ENCODE results near the gene FAM111B. TPM values are rescaled to one million over a fixed set of nuclear protein-coding genes. Genes with fewer than 3 reads are reported as not detected.

FAM111B gene
- total RNA-seq, 2 donors from 2014 or later = 0.11 to 0.20 TPM

DNA sequence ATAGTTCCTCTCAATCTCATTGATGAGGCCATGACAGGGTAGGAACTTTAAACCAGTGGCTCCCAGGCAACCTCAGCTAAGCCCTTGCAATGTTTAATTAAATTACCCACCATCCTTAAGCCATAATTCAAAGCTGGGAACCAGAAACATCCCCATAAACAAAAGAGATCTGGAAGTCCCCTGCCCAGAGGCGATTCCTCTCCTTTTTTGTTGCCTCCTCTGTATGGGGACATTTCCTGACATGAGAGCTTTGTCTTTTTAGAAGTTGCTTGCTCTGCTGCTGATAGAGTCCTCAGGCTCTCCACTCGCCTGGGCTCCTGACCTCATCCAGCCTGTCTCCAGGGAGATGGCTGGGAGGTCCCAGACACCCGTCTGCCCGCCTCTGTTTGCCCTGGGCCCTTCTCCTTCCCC is 68.1 kb downstream of the FAM111B start:
- TF ChIP-seq, protein P1, sequence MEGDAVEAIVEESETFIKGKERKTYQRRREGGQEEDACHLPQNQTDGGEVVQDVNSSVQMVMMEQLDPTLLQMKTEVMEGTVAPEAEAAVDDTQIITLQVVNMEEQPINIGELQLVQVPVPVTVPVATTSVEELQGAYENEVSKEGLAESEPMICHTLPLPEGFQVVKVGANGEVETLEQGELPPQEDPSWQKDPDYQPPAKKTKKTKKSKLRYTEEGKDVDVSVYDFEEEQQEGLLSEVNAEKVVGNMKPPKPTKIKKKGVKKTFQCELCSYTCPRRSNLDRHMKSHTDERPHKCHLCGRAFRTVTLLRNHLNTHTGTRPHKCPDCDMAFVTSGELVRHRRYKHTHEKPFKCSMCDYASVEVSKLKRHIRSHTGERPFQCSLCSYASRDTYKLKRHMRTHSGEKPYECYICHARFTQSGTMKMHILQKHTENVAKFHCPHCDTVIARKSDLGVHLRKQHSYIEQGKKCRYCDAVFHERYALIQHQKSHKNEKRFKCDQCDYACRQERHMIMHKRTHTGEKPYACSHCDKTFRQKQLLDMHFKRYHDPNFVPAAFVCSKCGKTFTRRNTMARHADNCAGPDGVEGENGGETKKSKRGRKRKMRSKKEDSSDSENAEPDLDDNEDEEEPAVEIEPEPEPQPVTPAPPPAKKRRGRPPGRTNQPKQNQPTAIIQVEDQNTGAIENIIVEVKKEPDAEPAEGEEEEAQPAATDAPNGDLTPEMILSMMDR (IDR thresholded peaks at IDR 0.05) = no peak
- H3K9me3 ChIP-seq = peaks cover 0 to 8% of the 10 kb centered on the region in 2 donors
- no peaks in the 10 kb centered on the region for H3K36me3 ChIP-seq
- no peaks in the 10 kb centered on the region for H3K27me3 ChIP-seq
- no peak for DNase-seq (ENCODE audit: low spot score)
- H3K27ac ChIP-seq = peak overlapping the region in 1 of 2 donors; percentile 23
- peaks cover 0 to 24% of the 10 kb centered on the region in 2 donors for H3K4me1 ChIP-seq
- no peak overlapping the region for H3K4me3 ChIP-seq

DNA sequence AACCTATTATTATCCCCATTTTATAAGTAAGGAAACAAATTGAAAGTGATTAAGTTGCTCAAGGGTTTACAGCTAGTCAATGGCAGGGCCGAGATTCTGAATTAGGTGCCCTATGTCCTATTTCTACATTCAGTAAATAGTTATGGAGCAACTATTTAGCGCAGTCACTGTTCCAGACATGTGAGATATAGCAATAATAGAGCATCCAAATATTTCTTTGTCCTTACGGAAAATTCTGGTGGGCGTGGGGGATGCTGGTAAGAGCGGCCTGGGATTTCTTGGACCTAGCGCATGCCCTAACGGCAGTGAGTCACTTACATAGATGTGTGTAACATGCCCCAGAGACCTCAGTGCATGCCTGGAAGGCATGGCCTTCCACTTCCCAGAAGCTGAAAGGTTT is 69.3 kb downstream of the FAM111B start:
- no peaks in the 10 kb centered on the region for H3K27me3 ChIP-seq
- no peak overlapping the region for H3K27ac ChIP-seq
- no peak for DNase-seq (ENCODE audit: low spot score)
- peaks cover 0 to 24% of the 10 kb centered on the region in 2 donors for H3K4me1 ChIP-seq
- TF ChIP-seq, protein P1 (IDR thresholded peaks at IDR 0.05) = no peak
- no peaks in the 10 kb centered on the region for H3K36me3 ChIP-seq
- no peak overlapping the region for H3K4me3 ChIP-seq
- peaks cover 0 to 8% of the 10 kb centered on the region in 2 donors for H3K9me3 ChIP-seq

Other genes with a start within 250 kb of the FAM111B start
- gene GLYATL1, start 167.7 kb upstream of the FAM111B start, total RNA-seq = not detected
- gene GLYATL1B, start 20.9 kb upstream of the FAM111B start, total RNA-seq = not detected
- gene FAM111A, start 35.6 kb downstream of the FAM111B start, total RNA-seq = 1 to 10 TPM; 4.5 to 9.5 TPM
- 1 to 10 TPM; 1.0 to 2.1 TPM for gene DTX4, start 64.9 kb downstream of the FAM111B start, total RNA-seq
- gene MPEG1, start 105.7 kb downstream of the FAM111B start, total RNA-seq = 10 to 100 TPM in 1 of 2 donors, 1 to 10 TPM in 1; 5.2 to 10.0 TPM

Data from right atrium auricular region (tissue), 2 donors.